SU-DHL-6 (cell line): ENCODE measurements around the gene PLAAT3.

Experiments
- H2AFZ ChIP-seq: fragments of 200-600 bp; sonication (generic); 2 replicates; pipeline ENCODE4 v1.6.1; 2014; ENCODE audit warnings: low read depth, mild to moderate bottlenecking, moderate library complexity, mixed read lengths, antibody characterized with exemption, low read length; ENCODE audit not compliant: severe bottlenecking
- H3F3A ChIP-seq: fragments of 200-600 bp; shearing (Covaris generic); 2 replicates; pipeline ENCODE4 v1.6.0; 2016; ENCODE audit warnings: antibody characterized with exemption, mild to moderate bottlenecking; ENCODE audit not compliant: insufficient read depth
- H3K27ac ChIP-seq: fragments of 200-600 bp; sonication (generic); 2 replicates; pipeline ENCODE4 v1.5.1; 2016; ENCODE audit warnings: low read depth, mild to moderate bottlenecking, low read length, moderate library complexity, mixed read lengths
- H3K27me3 ChIP-seq: fragments of 200-600 bp; sonication (generic), shearing (Covaris generic); 2 replicates; pipeline ENCODE4 v1.6.0; 2014; ENCODE audit warnings: mild to moderate bottlenecking, low read length
- H3K36me3 ChIP-seq: fragments of 200-600 bp; sonication (generic); 2 replicates; pipeline ENCODE4 v1.6.1; 2014; ENCODE audit warnings: mild to moderate bottlenecking, low read length, mixed read lengths
- H3K4me2 ChIP-seq: fragments of 300-600, 200-600 bp; shearing (Covaris generic), sonication (generic); 2 replicates; pipeline ENCODE4 v1.6.0; 2014; ENCODE audit warnings: low read length, low read depth, mild to moderate bottlenecking; ENCODE audit not compliant: poor library complexity, severe bottlenecking
- H3K4me3 ChIP-seq: fragments of 200-600 bp; sonication (generic); 2 replicates; pipeline ENCODE4 v1.5.1; 2014; ENCODE audit warnings: antibody characterized with exemption, low read length, mild to moderate bottlenecking, mixed read lengths; ENCODE audit not compliant: insufficient read depth, poor library complexity, severe bottlenecking
- H3K79me2 ChIP-seq: fragments of 200-600 bp; sonication (generic); 2 replicates; pipeline ENCODE4 v1.6.1; 2014; ENCODE audit warnings: mild to moderate bottlenecking, low read length, moderate library complexity; ENCODE audit not compliant: insufficient read depth
- H3K9ac ChIP-seq: fragments of 200-600 bp; sonication (generic); 2 replicates; pipeline ENCODE4 v1.7.0; 2014; ENCODE audit warnings: mild to moderate bottlenecking, low read length
- H3K9me2 ChIP-seq: fragments of 200-600 bp; sonication (generic); replicated peaks from 2 replicates; pipeline ENCODE4 v1.6.1; 2014; ENCODE audit warnings: low read length; ENCODE audit not compliant: insufficient read depth
- H3K9me3 ChIP-seq: fragments of 200-600 bp; sonication (generic); 2 replicates; pipeline ENCODE4 v1.6.1; 2014; ENCODE audit warnings: low read length, mixed read lengths; ENCODE audit not compliant: insufficient read depth
- H4K20me1 ChIP-seq: fragments of 200-600 bp; sonication (generic); 2 replicates; pipeline ENCODE4 v1.6.1; 2014; ENCODE audit warnings: low read depth, mild to moderate bottlenecking, antibody characterized with exemption, low read length, moderate library complexity, mixed read lengths
- CTCF ChIP-seq: fragments of 200-600 bp; sonication (generic); IDR thresholded peaks from one replicate; pipeline ENCODE4 v1.5.1; 2017; ENCODE audit warnings: antibody characterized with exemption, mild to moderate bottlenecking, low read length, moderate library complexity; ENCODE audit not compliant: insufficient read depth, poor library complexity, severe bottlenecking
- EZH2phosphoT487 ChIP-seq: fragments of 200-600 bp; sonication (generic), shearing (Covaris generic); conservative IDR thresholded peaks from 2 replicates; pipeline ENCODE4 v1.6.1; 2018; ENCODE audit warnings: mild to moderate bottlenecking, antibody characterized with exemption, low read length, moderate library complexity, mixed read lengths

Gene PLAAT3

GRCh38 chr11:63612181-63612580 lies 2.1 kb downstream of the PLAAT3 start:
- Histone ChIP-seq H2AFZ (no peak overlapping the region), H3K27me3 (no peaks in the 10 kb centered on the region), H3K4me3 (no peak overlapping the region), H3K36me3 (no peaks in the 10 kb centered on the region), H3K9me3 (no peaks in the 10 kb centered on the region), H3K4me2 (no peak overlapping the region), H3K9ac (no peak overlapping the region), H3K79me2 (no peaks in the 10 kb centered on the region), H3K9me2 (no peaks in the 10 kb centered on the region), H4K20me1 (no peaks in the 10 kb centered on the region), H3F3A (no peaks in the 10 kb centered on the region), H3K27ac (no peak overlapping the region)
- no peak for TF ChIP-seq CTCF
- no peak for TF ChIP-seq EZH2phosphoT487

GRCh38 chr11:63611395-63611747 lies 2.9 kb downstream of the PLAAT3 start:
- Histone ChIP-seq H3K4me2 (no peak overlapping the region), H3K27me3 (no peaks in the 10 kb centered on the region), H4K20me1 (no peaks in the 10 kb centered on the region), H2AFZ (no peak overlapping the region), H3F3A (no peaks in the 10 kb centered on the region), H3K36me3 (no peaks in the 10 kb centered on the region), H3K27ac (no peak overlapping the region), H3K9ac (no peak overlapping the region), H3K9me2 (no peaks in the 10 kb centered on the region), H3K9me3 (no peaks in the 10 kb centered on the region), H3K4me3 (no peak overlapping the region), H3K79me2 (no peaks in the 10 kb centered on the region)
- TF ChIP-seq CTCF (no peak), EZH2phosphoT487 (no peak)

- TF ChIP-seq CTCF (no peak), EZH2phosphoT487 (no peak)
- Histone ChIP-seq H3K4me2 (no peak overlapping the region), H3K9ac (no peak overlapping the region), H3K4me3 (no peak overlapping the region), H3F3A (no peaks in the 10 kb centered on the region), H3K27me3 (no peaks in the 10 kb centered on the region), H3K36me3 (no peaks in the 10 kb centered on the region), H3K27ac (no peak overlapping the region), H3K9me3 (no peaks in the 10 kb centered on the region), H4K20me1 (no peaks in the 10 kb centered on the region), H3K79me2 (no peaks in the 10 kb centered on the region), H2AFZ (no peak overlapping the region), H3K9me2 (no peaks in the 10 kb centered on the region)
These were observed 3.4 kb downstream of the PLAAT3 start for GRCh38 chr11:63610604-63611394.
